GM21529 (cell line): ENCODE results near the gene RHEX.
"Not testable (repeated sequence)": the region's sequence is repeated elsewhere in the genome, so short reads cannot be mapped to it uniquely, and the experiment has no call there.

ENCODE experiments used
- ATAC-seq: cut with Tn5 transposase; IDR thresholded peaks from one replicate; pipeline ENCODE4 v1.9.1; 2021; ENCODE audit not compliant: unreplicated experiment

RHEX gene

GRCh38 chr1:206029484-206029883, 23.5 kb upstream of the RHEX start:
- no peak for ATAC-seq

GRCh38 chr1:206030191-206030590, 22.8 kb upstream of the RHEX start:
- ATAC-seq, result no peak

DNA sequence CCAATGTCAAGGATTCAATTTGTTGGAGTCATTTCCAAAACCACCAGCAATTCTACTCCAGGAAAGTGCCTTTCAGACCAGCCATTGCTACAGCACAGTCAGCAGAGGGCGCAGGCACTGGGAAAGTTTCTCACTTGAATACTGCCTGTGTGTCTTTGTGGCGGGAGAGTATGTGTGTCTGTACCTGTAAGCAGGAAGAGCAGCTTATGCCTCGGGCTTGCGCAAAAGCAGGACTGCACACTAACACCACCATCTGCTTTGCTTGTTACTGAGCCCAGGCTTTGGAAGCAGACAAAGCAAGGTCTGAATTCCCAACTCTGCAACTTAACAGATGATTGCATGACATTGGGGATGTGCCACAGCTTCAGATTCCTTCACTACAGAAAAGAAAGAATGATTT, 22.3 kb upstream of the RHEX start:
- peak; percentile 76 for ATAC-seq

GRCh38 chr1:206032380-206033140, 20.4 kb upstream of the RHEX start:
- ATAC-seq, result no peak

GRCh38 chr1:206035027-206035426, 17.9 kb upstream of the RHEX start:
- no peak for ATAC-seq

GRCh38 chr1:206036663-206037455, 16.1 kb upstream of the RHEX start:
- no peak for ATAC-seq

GRCh38 chr1:206037581-206037980, 15.4 kb upstream of the RHEX start:
- ATAC-seq, result no peak

DNA sequence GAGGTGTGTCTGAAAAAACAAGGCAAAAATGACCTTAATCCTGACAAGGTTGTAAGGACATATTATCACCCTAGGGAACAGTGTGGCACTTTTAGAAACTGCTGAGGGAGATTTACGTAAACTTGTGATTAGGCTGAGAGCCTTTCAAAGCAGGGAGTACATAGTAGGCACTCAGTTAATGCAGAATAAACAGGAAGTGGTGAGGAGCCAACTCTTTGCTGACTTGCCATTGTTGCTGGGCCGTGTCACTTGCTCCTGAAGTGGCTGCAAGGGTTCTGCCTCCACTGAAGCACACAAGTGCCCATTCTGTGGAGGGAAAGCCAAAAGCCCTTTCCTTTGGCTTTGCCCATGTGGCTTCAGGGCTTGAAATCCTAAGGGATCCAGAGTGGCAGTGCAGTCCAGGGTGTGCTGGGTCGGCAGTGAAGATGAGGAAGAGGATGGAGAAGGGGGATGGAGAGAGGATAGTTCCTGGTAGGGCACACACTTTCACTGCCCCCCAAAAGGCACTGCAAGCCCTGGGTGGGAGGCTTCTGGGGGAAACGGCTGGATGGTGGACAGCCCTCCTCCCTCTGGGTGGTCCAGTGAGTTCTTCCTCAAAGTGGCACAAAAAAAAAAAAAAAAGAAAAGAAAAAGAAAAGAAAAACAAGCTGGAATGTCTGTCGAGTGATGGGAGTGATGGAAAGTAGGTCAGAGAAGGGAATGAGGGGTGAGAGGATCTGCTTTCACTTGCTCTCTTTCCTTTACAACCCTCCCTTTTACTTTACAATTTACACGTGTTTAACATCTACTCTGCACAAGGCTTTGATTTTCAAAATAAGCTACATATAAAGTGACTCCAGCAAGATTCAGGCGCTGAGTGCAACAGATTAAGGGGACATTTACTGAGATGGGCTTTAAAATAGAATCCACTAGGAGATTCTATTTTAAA, 13.7 kb upstream of the RHEX start:
- no peak for ATAC-seq

- no peak for ATAC-seq
Measured at GRCh38 chr1:206040328-206040727, 12.6 kb upstream of the RHEX start.

- peak; percentile 44 for ATAC-seq
Measured at GRCh38 chr1:206041640-206042039, 11.3 kb upstream of the RHEX start.

DNA sequence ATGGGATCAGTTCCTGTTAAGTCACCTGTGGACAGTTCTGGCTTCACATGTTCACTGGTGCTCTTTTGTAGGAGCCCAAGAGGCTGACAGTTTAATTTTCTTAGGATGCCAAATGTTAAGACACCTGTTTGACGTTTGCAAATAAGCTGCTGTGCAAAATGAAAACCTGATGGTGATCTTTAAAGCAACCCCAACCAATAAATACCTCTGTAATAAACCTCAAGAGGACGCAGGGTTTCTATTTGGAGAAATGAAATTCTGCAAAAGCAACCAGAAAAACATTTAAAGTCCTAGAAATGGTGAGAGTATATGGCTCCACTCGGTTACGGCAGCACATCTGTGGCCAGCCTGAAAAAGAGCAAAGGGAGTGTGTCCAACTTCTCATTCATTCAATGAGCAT, 5.7 kb upstream of the RHEX start:
- ATAC-seq, result no peak

DNA sequence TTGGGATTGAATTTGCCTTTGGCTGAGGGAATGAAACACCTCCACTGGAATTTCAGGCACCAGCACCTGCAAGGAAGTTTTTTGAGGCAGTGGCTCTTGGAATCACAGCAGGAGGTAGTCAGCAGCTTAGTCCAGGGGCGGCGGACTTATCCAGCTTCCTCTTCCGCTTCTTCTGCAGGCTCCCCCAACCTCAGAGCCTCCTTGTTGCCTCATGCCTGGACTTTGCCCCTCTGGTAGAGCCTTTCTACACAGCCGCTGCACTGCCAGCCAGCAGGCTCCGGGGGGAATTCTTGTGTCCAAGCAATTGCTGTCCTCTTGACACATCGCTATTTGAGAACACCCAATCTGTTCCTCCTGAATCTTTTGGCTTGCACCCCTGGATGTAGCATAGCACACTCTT, 4.4 kb upstream of the RHEX start:
- no peak for ATAC-seq

- peak; percentile 49 for ATAC-seq
Measured at GRCh38 chr1:206049293-206049692, 3.7 kb upstream of the RHEX start.

GRCh38 chr1:206049919-206050600, 2.9 kb upstream of the RHEX start:
- no peak for ATAC-seq

DNA sequence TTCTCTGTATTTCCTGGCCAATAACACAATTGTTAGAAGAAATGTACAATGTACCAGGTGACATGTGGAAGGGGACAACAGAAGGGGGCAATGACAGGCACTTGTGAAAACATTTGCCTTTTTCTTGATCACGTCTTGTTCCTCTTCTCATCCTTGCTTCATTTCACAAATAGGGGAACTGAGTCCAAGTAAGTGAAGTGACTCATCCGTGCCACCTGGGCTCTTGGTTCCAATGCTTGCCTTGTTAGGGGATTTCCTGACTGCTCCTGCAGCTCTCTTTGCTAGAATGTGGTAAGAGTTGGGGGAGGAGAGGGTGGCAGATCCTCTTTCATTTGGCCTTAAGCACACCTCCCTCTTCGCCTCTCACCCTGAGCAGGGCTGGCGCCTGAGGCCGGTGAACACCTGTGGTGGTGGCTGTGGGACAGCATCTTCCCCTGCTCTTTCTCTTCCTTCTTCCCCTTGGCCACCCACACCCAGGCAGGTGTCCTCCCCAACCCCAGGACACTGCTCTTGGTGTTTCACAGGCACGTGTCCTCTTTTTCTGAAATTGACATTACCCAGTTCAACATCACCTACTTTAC, 2.2 kb upstream of the RHEX start:
- peak; percentile 87 for ATAC-seq

DNA sequence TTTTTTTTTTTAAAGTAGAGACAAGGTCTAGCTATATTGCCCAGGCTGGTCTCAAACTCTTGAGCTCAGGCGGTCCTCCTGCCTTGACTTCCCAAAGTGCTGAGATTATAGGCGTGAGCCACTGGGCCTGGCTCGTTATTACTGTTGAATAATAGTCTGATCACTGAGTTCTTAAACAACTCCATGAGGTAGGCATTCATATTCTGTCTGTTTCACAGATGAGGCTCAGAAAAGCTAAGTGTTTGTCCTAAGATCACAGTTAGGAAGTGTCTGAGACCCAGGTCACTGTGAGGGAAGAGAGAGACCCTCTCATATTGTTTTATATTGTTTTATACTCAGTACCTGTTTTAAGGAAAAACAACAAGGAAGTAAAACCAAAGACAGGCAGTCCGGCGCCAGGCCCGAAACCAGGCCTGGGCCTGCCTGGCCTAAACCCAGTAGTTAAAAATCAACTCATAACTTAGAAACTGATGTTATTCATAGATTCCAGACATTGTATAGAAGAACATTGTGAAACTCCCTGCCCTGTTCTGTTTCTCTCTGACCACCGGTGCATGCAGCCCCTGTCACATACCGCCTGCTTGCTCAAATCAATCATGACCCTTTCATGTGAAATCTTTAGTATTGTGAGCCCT, 625 bp upstream of the RHEX start:
- not testable (repeated sequence) for ATAC-seq

DNA sequence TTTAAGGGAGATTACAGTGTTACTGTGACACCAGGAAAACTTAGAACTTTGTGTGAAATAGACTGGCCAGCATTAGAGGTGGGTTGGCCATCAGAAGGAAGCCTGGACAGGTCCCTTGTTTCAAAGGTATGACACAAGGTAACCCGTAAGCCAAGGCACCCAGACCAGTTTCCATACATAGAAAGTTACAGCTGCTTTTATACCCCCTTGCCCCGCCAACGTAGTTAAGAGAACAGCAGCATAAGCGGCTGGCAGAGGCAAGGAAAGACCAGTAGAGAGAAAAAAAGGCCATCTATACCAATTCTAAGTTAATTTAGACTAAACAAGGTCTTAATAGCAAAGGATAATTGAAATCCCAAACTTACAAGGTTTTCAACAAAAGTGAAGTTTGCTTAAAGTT, 643 bp downstream of the RHEX start:
- ATAC-seq, result not testable (repeated sequence)

- ATAC-seq, result not testable (repeated sequence)
Measured at GRCh38 chr1:206055069-206055625, 2.2 kb downstream of the RHEX start.

DNA sequence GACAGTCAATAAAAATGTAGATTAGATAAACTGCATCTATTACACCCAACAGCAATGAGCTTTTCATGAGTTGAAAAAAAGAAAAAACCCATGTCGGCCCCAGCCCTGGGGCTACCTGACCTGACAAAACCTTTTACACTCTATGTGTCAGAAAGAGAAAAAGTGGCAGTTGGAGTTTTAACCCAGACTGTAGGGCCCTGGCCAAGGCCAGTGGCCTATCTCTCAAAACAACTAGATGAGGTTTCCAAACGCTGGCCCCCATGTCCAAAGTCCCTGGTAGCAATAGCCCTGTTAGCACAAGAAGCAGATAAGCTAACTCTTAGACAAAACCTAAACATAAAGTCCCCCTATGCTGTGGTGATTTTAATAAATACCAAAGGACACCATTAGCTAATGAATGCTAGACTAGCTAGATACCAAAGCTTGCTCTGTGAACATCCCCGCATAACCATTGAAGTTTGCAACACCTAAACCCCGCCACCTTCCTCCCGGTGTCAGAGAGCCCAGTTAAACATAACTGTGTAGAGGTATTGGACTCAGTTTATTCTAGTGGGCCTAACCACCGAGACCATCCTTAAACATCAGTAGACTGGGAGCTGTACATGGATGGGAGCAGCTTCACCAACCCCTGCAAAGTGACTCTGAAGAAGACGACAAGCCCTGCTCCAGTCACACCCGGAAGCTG, 2.8 kb downstream of the RHEX start:
- ATAC-seq, result not testable (repeated sequence)
